ENCODE measurements around the gene TBC1D22A.
"Not testable (repeated sequence)": the region's sequence is repeated elsewhere in the genome, so short reads cannot be mapped to it uniquely, and the experiment has no call there.

DNA sequence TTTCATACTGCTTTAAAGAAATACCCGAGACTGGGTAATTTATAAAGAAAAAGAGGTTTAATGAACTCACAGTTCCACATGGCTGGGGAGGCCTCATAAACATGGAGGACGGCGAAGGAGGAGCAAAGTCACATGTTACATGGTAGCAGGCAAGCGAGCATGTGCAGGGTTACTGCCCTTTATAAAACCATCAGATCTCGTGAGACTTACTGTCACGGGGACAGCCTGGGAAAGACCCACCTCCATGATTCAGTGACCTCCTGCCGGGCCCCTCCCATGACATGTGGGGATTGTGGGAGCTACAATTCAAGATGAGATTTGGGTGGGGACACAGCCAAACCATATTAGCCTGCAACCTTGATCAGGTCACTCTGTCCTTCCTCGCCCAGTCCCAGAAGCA, 378.5 kb downstream of the TBC1D22A start:
- TF ChIP-seq, protein P1, sequence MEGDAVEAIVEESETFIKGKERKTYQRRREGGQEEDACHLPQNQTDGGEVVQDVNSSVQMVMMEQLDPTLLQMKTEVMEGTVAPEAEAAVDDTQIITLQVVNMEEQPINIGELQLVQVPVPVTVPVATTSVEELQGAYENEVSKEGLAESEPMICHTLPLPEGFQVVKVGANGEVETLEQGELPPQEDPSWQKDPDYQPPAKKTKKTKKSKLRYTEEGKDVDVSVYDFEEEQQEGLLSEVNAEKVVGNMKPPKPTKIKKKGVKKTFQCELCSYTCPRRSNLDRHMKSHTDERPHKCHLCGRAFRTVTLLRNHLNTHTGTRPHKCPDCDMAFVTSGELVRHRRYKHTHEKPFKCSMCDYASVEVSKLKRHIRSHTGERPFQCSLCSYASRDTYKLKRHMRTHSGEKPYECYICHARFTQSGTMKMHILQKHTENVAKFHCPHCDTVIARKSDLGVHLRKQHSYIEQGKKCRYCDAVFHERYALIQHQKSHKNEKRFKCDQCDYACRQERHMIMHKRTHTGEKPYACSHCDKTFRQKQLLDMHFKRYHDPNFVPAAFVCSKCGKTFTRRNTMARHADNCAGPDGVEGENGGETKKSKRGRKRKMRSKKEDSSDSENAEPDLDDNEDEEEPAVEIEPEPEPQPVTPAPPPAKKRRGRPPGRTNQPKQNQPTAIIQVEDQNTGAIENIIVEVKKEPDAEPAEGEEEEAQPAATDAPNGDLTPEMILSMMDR (IDR thresholded peaks at IDR 0.05) = not testable (repeated sequence)
- not testable (repeated sequence) for TF ChIP-seq POLR2A (IDR thresholded peaks at IDR 0.05); EP300 (IDR thresholded peaks at IDR 0.05; ENCODE audit: low read depth)

Data from transverse colon (tissue), 3 donors.